HCT116 (cell line): ENCODE results near the gene ATG5. TPM values are rescaled to one million over a fixed set of nuclear protein-coding genes. Genes with fewer than 3 reads are reported as not detected.

ENCODE experiments used
- ATAC-seq: fragments of 200-7000 bp; cut with Tn5 transposase; 2 replicates; pipeline ENCODE4 v1.9.1; 2020; ENCODE audit warnings: mild to moderate bottlenecking, moderate library complexity
- BruUV-seq: library from RNA; stranded (reverse); fragments of 400-500 nt; replicated peaks from 2 replicates; lab custom pipeline; 2021; lab: Mats Ljungman, UMichigan
- CTCF ChIA-PET: fragments of 300-600 bp; sonication (Branson Sonifier 250); formaldehyde crosslinking; loops from one replicate; lab custom pipeline; 2021; ENCODE audit warnings: antibody characterized with exemption; lab: Charles Lee
- POLR2A ChIA-PET: fragments of 300-600, 350-600 bp; sonication (Branson Sonifier 250); formaldehyde crosslinking; loops from one replicate; lab custom pipeline; 2021; ENCODE audit warnings: antibody characterized with exemption; lab: Charles Lee
- RAD21 ChIA-PET, 2 experiments: fragments of 300-600 bp; sonication (Branson Sonifier 250); formaldehyde crosslinking; loops; one replicate each; lab custom pipeline; 2023; ENCODE audit warnings: low total read pairs in 2 of 2; ENCODE audit not compliant: uncharacterized antibody in 2 of 2, unreplicated experiment in 2 of 2, low non-redundant PET in 1 of 2; lab: Charles Lee
- DNase-seq: peaks from one replicate; pipeline ENCODE4 v3.0.0-alpha.2; 2010; ENCODE audit warnings: low read depth, low spot score
- H2AFZ ChIP-seq: fragments of 200-600 bp; shearing (Covaris generic), sonication (generic); 2 replicates; pipeline ENCODE4 v1.6.1; 2017; ENCODE audit warnings: low read depth, mixed run types, mixed read lengths, antibody characterized with exemption, low read length; ENCODE audit not compliant: poor library complexity, severe bottlenecking
- H3K27ac ChIP-seq: 2 replicates; pipeline ENCODE4 v1.5.1; 2012; ENCODE audit warnings: low read depth, low read length
- H3K27me3 ChIP-seq: fragments of 200-600 bp; sonication (generic); 2 replicates; pipeline ENCODE4 v1.6.1; 2016; ENCODE audit warnings: mixed run types, low read length, mixed read lengths; ENCODE audit not compliant: insufficient read depth
- H3K36me3 ChIP-seq, 2 experiments: fragments of 200-500 bp in 1 of 2; fragments of 200-600 bp in 1 of 2; sonication (Bioruptor generic) in 1 of 2; sonication (generic) in 1 of 2; 2 replicates each; pipeline versions ENCODE4 v1.5.1 to v1.6.1; 2014 to 2016; ENCODE audit warnings: low read length in 2 of 2, inconsistent platforms in 1 of 2, mixed read lengths in 1 of 2, mixed run types in 1 of 2; ENCODE audit not compliant: insufficient read depth in 2 of 2, control insufficient read depth in 1 of 2
- H3K4me1 ChIP-seq, 2 experiments: fragments of 200-600 bp in 1 of 2; sonication (generic) in 1 of 2; 2 replicates each; pipeline versions ENCODE4 v1.5.1 to v1.6.1; 2012 to 2017; ENCODE audit warnings: low read length in 2 of 2, inconsistent platforms in 1 of 2, mild to moderate bottlenecking in 1 of 2, mixed read lengths in 1 of 2, mixed run types in 1 of 2, moderate library complexity in 1 of 2; ENCODE audit not compliant: insufficient read depth in 2 of 2, control insufficient read depth in 1 of 2
- H3K4me2 ChIP-seq: fragments of 200-600 bp; sonication (generic); 2 replicates; pipeline ENCODE4 v1.6.1; 2017; ENCODE audit warnings: mixed run types, low read length, mixed read lengths
- H3K4me3 ChIP-seq, 2 experiments: fragments of 200-600 bp in 1 of 2; sonication (generic) in 1 of 2; replicated peaks in 1 of 2; 2 replicates each; pipeline ENCODE4 v1.5.1; 2011 to 2016; ENCODE audit warnings: low read length in 2 of 2, control low read depth in 1 of 2, low read depth in 1 of 2, mild to moderate bottlenecking in 1 of 2, mixed read lengths in 1 of 2, mixed run types in 1 of 2
- H3K79me2 ChIP-seq: fragments of 200-600 bp; sonication (generic); 2 replicates; pipeline ENCODE4 v1.6.1; 2017; ENCODE audit warnings: mild to moderate bottlenecking, mixed run types, low read length, moderate library complexity, mixed read lengths; ENCODE audit not compliant: insufficient read depth
- H3K9ac ChIP-seq: fragments of 200-600 bp; sonication (generic); 2 replicates; pipeline ENCODE4 v1.6.1; 2016; ENCODE audit warnings: low read length, mixed read lengths
- H3K9me2 ChIP-seq: fragments of 200-600 bp; sonication (generic), shearing (Covaris generic); 2 replicates; pipeline ENCODE4 v1.6.1; 2017; ENCODE audit warnings: mixed run types, mild to moderate bottlenecking, moderate library complexity; ENCODE audit not compliant: insufficient read depth
- H3K9me3 ChIP-seq, 2 experiments: fragments of 200-500 bp in 1 of 2; fragments of 200-600 bp in 1 of 2; sonication (Bioruptor generic) in 1 of 2; sonication (generic) in 1 of 2; 2 replicates each; pipeline ENCODE4 v1.6.1; 2014 to 2017; ENCODE audit warnings: low read length in 2 of 2, mixed read lengths in 2 of 2, inconsistent platforms in 1 of 2, low read depth in 1 of 2, mild to moderate bottlenecking in 1 of 2, mixed run types in 1 of 2, moderate library complexity in 1 of 2; ENCODE audit not compliant: control insufficient read depth in 1 of 2, insufficient read depth in 1 of 2
- H4K20me1 ChIP-seq: fragments of 200-600 bp; sonication (generic), shearing (Covaris generic); 2 replicates; pipeline ENCODE4 v1.6.1; 2017; ENCODE audit warnings: mixed run types, mild to moderate bottlenecking, moderate library complexity; ENCODE audit not compliant: insufficient read depth
- CBX3 ChIP-seq: IDR thresholded peaks from 2 replicates; pipeline ENCODE4 v1.6.1; 2012; ENCODE audit warnings: low read depth
- CEBPB ChIP-seq: IDR thresholded peaks from 2 replicates; pipeline ENCODE4 v1.6.1; 2012; ENCODE audit warnings: low read depth
- EGR1 ChIP-seq: IDR thresholded peaks from 2 replicates; pipeline ENCODE4 v1.6.1; 2012; ENCODE audit warnings: low read depth
- JUND ChIP-seq: IDR thresholded peaks from 2 replicates; pipeline ENCODE4 v1.6.1; 2012
- POLR2A ChIP-seq: IDR thresholded peaks from 2 replicates; pipeline ENCODE4 v1.7.0; 2011; ENCODE audit warnings: borderline replicate concordance; ENCODE audit not compliant: insufficient read depth, insufficient read length; ENCODE audit errors: extremely low read depth
- RAD21 ChIP-seq: IDR thresholded peaks from 2 replicates; pipeline ENCODE4 v1.6.1; 2012; ENCODE audit warnings: low read depth, mild to moderate bottlenecking
- SP1 ChIP-seq: IDR thresholded peaks from 2 replicates; pipeline ENCODE4 v1.6.1; 2012; ENCODE audit warnings: low read depth
- YY1 ChIP-seq: IDR thresholded peaks from 2 replicates; pipeline ENCODE4 v1.6.1; 2011; ENCODE audit warnings: low read length, low read depth, moderate library complexity, mild to moderate bottlenecking; ENCODE audit not compliant: insufficient replicate concordance; ENCODE audit errors: extremely low read depth
- intact Hi-C: fragments of 100-400 bp; cut with micrococcal nuclease; formaldehyde crosslinking; loops from 2 replicates; pipeline ENCODE4 v1.10.0; 2022
- total RNA-seq: library from RNA; stranded (reverse); gene quantifications from one replicate; pipeline ENCODE4 v1.2.1, GENCODE V29; 2021; ENCODE audit not compliant: unreplicated experiment
- TF ChIP-seq, protein P1 (sequence below), 3 experiments: fragments of 200-600 bp in 1 of 3; sonication (generic) in 1 of 3; IDR thresholded peaks in 2 of 3; conservative IDR thresholded peaks in 1 of 3; 2 replicates each; pipeline ENCODE4 v1.5.1; 2012 to 2017; ENCODE audit warnings: low read depth in 2 of 3, low read length in 2 of 3, antibody characterized with exemption in 1 of 3, borderline replicate concordance in 1 of 3, control low read depth in 1 of 3, mild to moderate bottlenecking in 1 of 3, mixed read lengths in 1 of 3, mixed run types in 1 of 3, moderate library complexity in 1 of 3; ENCODE audit not compliant: insufficient read depth in 1 of 3
- TF ChIP-seq, protein P2 (sequence below): IDR thresholded peaks from 2 replicates; pipeline ENCODE4 v1.6.1; 2011; ENCODE audit warnings: mild to moderate bottlenecking, low read length, moderate library complexity; ENCODE audit not compliant: insufficient replicate concordance; ENCODE audit errors: extremely low read depth

Gene ATG5
- total RNA-seq, 1 experiment from 2014 or later: 39.6 TPM

DNA sequence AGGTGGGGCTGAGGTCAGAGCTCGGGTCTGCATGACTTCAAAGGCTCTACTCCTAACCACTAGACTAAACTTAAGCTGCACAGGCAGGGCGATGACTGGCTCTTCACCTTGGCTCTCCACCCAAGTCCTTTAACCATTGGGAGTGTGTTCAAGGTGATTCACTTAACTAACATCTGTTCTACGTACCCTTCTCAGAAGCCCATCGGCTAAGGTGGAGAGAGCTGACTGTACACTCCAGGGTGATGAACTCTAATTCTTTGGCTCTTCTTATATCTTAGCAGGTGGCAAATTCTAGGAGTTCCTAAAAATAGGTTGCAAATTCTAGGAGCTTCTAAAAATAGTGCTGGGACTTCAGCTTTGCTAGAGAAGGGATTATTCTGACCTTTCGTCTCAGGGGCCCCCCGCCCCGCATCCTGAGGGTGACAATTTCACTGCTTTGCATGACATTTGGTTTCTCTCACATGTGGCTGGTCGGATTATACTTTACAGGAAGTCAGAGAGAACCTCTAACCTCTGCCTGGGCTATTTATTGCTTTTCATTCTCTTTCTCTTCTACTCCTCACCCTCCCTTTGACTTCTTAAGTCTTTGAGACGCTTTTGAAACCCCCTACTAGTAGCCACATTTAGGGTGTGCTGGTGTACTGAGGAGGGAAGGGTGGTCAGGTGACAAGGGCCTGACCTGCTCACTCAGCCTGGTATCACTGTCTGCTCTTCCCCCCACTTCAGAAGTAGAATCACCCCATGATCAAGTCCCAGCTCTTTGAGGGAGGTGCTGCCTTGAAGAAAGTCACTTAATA, 183.9 kb downstream of the ATG5 start:
- H3K4me1 ChIP-seq: peaks cover 7 to 33% of the 10 kb centered on the region in 2 experiments; a peak in 3 of 4 replicates
- no peaks in the 10 kb centered on the region for H3K27me3 ChIP-seq
- no TSS peak for BruUV-seq
- peak; percentile 46 for ATAC-seq
- H2AFZ ChIP-seq: peak overlapping the region; percentile 46
- H3K9me2 ChIP-seq: no peaks in the 10 kb centered on the region
- intact Hi-C loops: no loop called here
- no peak overlapping the region for H3K27ac ChIP-seq
- DNase-seq: no peak
- H4K20me1 ChIP-seq: no peaks in the 10 kb centered on the region
- 0 out of 2 replicates have a peak, but pooled peaks have one; percentile 20 for TF ChIP-seq JUND
- TF ChIP-seq SP1: peak; percentile 41; the same call in 1 of the 2 replicates
- TF ChIP-seq, protein P1, sequence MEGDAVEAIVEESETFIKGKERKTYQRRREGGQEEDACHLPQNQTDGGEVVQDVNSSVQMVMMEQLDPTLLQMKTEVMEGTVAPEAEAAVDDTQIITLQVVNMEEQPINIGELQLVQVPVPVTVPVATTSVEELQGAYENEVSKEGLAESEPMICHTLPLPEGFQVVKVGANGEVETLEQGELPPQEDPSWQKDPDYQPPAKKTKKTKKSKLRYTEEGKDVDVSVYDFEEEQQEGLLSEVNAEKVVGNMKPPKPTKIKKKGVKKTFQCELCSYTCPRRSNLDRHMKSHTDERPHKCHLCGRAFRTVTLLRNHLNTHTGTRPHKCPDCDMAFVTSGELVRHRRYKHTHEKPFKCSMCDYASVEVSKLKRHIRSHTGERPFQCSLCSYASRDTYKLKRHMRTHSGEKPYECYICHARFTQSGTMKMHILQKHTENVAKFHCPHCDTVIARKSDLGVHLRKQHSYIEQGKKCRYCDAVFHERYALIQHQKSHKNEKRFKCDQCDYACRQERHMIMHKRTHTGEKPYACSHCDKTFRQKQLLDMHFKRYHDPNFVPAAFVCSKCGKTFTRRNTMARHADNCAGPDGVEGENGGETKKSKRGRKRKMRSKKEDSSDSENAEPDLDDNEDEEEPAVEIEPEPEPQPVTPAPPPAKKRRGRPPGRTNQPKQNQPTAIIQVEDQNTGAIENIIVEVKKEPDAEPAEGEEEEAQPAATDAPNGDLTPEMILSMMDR (IDR thresholded peaks at IDR 0.05 in 2 of 3, conservative IDR thresholded peaks at IDR 0.05 in 1 of 3; ENCODE audit: borderline replicate concordance in 1 of 3, insufficient read depth in 1 of 3, low read depth in 2 of 3, low read length in 2 of 3): no peak
- TF ChIP-seq, all 23 proteins: peak for 2
- CTCF ChIA-PET: interaction anchor here (1.4 to 2.5 kb wide), 3 partner anchors 19 to 160 kb away, joined by 3 to 7 read pairs (median 7); no protein-coding TSS in a partner anchor
- Histone ChIP-seq H3K9ac (no peak overlapping the region), H3K36me3 (no peaks in the 10 kb centered on the region), H3K9me3 (no peaks in the 10 kb centered on the region), H3K4me2 (peak overlapping the region; percentile 32), H3K79me2 (no peaks in the 10 kb centered on the region), H3K4me3 (no peak overlapping the region)
- RAD21 ChIA-PET: interaction anchor here in 1 of 2 experiments (1.0 kb wide), 1 partner anchor 81 kb away, joined by 3 read pairs; no protein-coding TSS in a partner anchor
- POLR2A ChIA-PET: interaction anchor here (1.3 kb wide), 2 partner anchors 12 to 55 kb away, joined by 3 to 4 read pairs; partner anchors contain the start of gene PRDM1

DNA sequence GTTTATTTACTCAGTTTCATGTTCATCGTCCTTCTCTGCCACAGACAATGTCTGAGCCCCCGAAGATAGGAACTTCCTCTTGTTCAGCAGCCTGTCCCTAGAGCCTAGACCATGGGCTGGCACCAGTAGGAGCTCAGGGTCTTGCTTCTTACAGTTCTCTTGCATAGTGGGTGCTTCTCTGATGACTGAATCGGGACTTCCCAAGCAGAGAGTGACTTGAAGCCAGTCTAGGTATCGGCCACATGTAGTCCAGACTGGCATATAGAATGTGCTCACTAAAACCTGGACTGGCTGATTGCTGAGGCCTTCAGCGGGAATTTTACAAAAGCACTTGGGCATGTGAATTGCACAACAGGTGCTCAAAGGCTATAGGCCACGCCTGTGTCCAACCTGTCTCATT, 187.4 kb downstream of the ATG5 start:
- no peak overlapping the region for H3K27ac ChIP-seq
- no peaks in the 10 kb centered on the region for H3K27me3 ChIP-seq
- intact Hi-C loops: no loop called here
- H3K4me2 ChIP-seq: no peak overlapping the region
- DNase-seq (no peak), ATAC-seq (no peak)
- ChIA-PET RAD21 (no interaction called here), POLR2A (no interaction called here), CTCF (no interaction called here)
- H3K4me3 ChIP-seq: no peak overlapping the region
- peaks cover 20 to 50% of the 10 kb centered on the region in 2 experiments for H3K4me1 ChIP-seq
- H3K9me2 ChIP-seq: no peaks in the 10 kb centered on the region
- no peak overlapping the region for H3K9ac ChIP-seq
- no peak overlapping the region for H2AFZ ChIP-seq
- H3K9me3 ChIP-seq: no peaks in the 10 kb centered on the region
- no peaks in the 10 kb centered on the region for H4K20me1 ChIP-seq
- H3K36me3 ChIP-seq: no peaks in the 10 kb centered on the region
- H3K79me2 ChIP-seq: no peaks in the 10 kb centered on the region
- no TSS peak for BruUV-seq
- no peak for TF ChIP-seq POLR2A
- TF ChIP-seq CBX3: no peak
- TF ChIP-seq CEBPB: no peak
- TF ChIP-seq JUND: no peak
- TF ChIP-seq, protein P2, sequence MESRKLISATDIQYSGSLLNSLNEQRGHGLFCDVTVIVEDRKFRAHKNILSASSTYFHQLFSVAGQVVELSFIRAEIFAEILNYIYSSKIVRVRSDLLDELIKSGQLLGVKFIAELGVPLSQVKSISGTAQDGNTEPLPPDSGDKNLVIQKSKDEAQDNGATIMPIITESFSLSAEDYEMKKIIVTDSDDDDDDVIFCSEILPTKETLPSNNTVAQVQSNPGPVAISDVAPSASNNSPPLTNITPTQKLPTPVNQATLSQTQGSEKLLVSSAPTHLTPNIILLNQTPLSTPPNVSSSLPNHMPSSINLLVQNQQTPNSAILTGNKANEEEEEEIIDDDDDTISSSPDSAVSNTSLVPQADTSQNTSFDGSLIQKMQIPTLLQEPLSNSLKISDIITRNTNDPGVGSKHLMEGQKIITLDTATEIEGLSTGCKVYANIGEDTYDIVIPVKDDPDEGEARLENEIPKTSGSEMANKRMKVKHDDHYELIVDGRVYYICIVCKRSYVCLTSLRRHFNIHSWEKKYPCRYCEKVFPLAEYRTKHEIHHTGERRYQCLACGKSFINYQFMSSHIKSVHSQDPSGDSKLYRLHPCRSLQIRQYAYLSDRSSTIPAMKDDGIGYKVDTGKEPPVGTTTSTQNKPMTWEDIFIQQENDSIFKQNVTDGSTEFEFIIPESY: no peak
- no peak for TF ChIP-seq SP1
- TF ChIP-seq RAD21: no peak
- TF ChIP-seq EGR1: no peak
- TF ChIP-seq YY1: no peak
